Measurements from ENCODE around the gene HECA. TPM values are rescaled to one million over a fixed set of nuclear protein-coding genes. Genes with fewer than 3 reads are reported as not detected.
"Not testable (repeated sequence)": the region's sequence is repeated elsewhere in the genome, so short reads cannot be mapped to it uniquely, and the experiment has no call there.

Gene HECA
- polyA plus RNA-seq, 12 donors = 19.6 to 31.4 (median 20.7) TPM; not detected in 1

GRCh38 chr6:139156551-139156950 is 21.7 kb downstream of the HECA start:
- DNase-seq = no peak

- DNase-seq = not testable (repeated sequence)
These were observed 22.2 kb downstream of the HECA start for GRCh38 chr6:139157086-139157485.

GRCh38 chr6:139159016-139159415 is 24.1 kb downstream of the HECA start:
- DNase-seq = no peak

GRCh38 chr6:139161169-139161568 is 26.3 kb downstream of the HECA start:
- no peak for DNase-seq

- DNase-seq = no peak
These were observed 27.0 kb downstream of the HECA start for GRCh38 chr6:139161817-139162284.

- DNase-seq = no peak
These were observed 29.1 kb downstream of the HECA start for GRCh38 chr6:139164001-139164400.

- no peak for DNase-seq
These were observed 30.4 kb downstream of the HECA start for GRCh38 chr6:139165324-139165723.

- DNase-seq = no peak
These were observed 31.5 kb downstream of the HECA start for GRCh38 chr6:139166238-139166955.

GRCh38 chr6:139166956-139167313 is 32.1 kb downstream of the HECA start:
- DNase-seq = no peak

GRCh38 chr6:139172151-139172550 is 37.3 kb downstream of the HECA start:
- DNase-seq = no peak

GRCh38 chr6:139172567-139172966 is 37.7 kb downstream of the HECA start:
- no peak for DNase-seq

GRCh38 chr6:139173172-139173571 is 38.3 kb downstream of the HECA start:
- no peak for DNase-seq

GRCh38 chr6:139173822-139174221 is 38.9 kb downstream of the HECA start:
- DNase-seq = no peak

- DNase-seq = no peak
These were observed 40.1 kb downstream of the HECA start for GRCh38 chr6:139174961-139175360.

GRCh38 chr6:139175389-139175948 is 40.6 kb downstream of the HECA start:
- no peak for DNase-seq

- no peak for DNase-seq
These were observed 46.4 kb downstream of the HECA start for GRCh38 chr6:139181236-139181635.

- no peak for DNase-seq
These were observed 49.2 kb downstream of the HECA start for GRCh38 chr6:139184047-139184446.

GRCh38 chr6:139184459-139184858 is 49.6 kb downstream of the HECA start:
- DNase-seq = no peak

GRCh38 chr6:139186242-139186641 is 51.4 kb downstream of the HECA start:
- no peak for DNase-seq

- no peak for DNase-seq
These were observed 51.8 kb downstream of the HECA start for GRCh38 chr6:139186692-139187091.

GRCh38 chr6:139187489-139187888 is 52.6 kb downstream of the HECA start:
- no peak for DNase-seq

- DNase-seq = no peak
These were observed 54.8 kb downstream of the HECA start for GRCh38 chr6:139189665-139190064.

GRCh38 chr6:139194740-139195139 is 59.9 kb downstream of the HECA start:
- no peak for DNase-seq

Measured in muscle of arm (tissue), 12 donors.